Upper lobe of right lung (tissue), 1 donor: ENCODE results near the gene SERTAD1. TPM values are rescaled to one million over a fixed set of nuclear protein-coding genes. Genes with fewer than 3 reads are reported as not detected.
A peak's percentile ranks its signal among the peaks of the same experiment; 100 is the strongest.

Source experiments
- ATAC-seq: fragments of 200-7000 bp; cut with Tn5 transposase; one replicate; pipeline ENCODE4 v1.9.1; 2020; ENCODE audit warnings: mild to moderate bottlenecking, moderate library complexity
- DNase-seq: peaks from one replicate; pipeline ENCODE4 v3.0.0-alpha.2; 2020
- H3K27ac ChIP-seq: fragments of 200-600 bp; one replicate; pipeline ENCODE4 v1.8.0; 2022
- H3K27me3 ChIP-seq: fragments of 200-600 bp; one replicate; pipeline ENCODE4 v1.8.0; 2022; ENCODE audit warnings: mild to moderate bottlenecking
- H3K36me3 ChIP-seq: fragments of 200-600 bp; one replicate; pipeline ENCODE4 v1.8.0; 2022
- H3K4me1 ChIP-seq: fragments of 200-600 bp; one replicate; pipeline ENCODE4 v1.8.0; 2022
- H3K4me3 ChIP-seq: fragments of 200-600 bp; one replicate; pipeline ENCODE4 v1.8.0; 2022; ENCODE audit warnings: mild to moderate bottlenecking
- H3K9me3 ChIP-seq: fragments of 200-600 bp; one replicate; pipeline ENCODE4 v1.8.0; 2022
- CTCF ChIP-seq: fragments of 200-600 bp; IDR thresholded peaks from one replicate; pipeline ENCODE4 v1.8.0; 2022; ENCODE audit warnings: antibody characterized with exemption
- intact Hi-C: fragments of 100-400 bp; cut with DNase I; formaldehyde crosslinking; loops from one replicate; pipeline ENCODE4 v1.11.0; 2022
- total RNA-seq: library from RNA; stranded (reverse); fragmentation: NEBNext Ultra II Directional; extraction: Animal tissue kit (Norgen Biotek cat#: 25700); gene quantifications from one replicate; pipeline ENCODE4 v1.2.1, GENCODE V29; 2021
- donor health status: DM: no; HTN: yes; CAD: no; lungs with severe emphysema.

Gene SERTAD1
- total RNA-seq, 1 donor from 2014 or later: 22.1 TPM

GRCh38 chr19:40466985-40467734 lies 41.4 kb upstream of the SERTAD1 start, which contains the start of gene SPTBN4:
Gene SPTBN4 (plus strand): TSS chr19:40467001. CDS start chr19:40472622, 5,621 bp downstream.
- Histone ChIP-seq H3K9me3 (no peaks in the 10 kb centered on the region), H3K4me1 (peaks cover 33% of the 10 kb centered on the region), H3K36me3 (no peaks in the 10 kb centered on the region), H3K27me3 (peaks cover 5% of the 10 kb centered on the region), H3K27ac (no peak within 1 kb of the TSS), H3K4me3 (peak within 1 kb of the TSS; percentile 87)
- DNase-seq (peak; percentile 72), ATAC-seq (no peak)
- TF ChIP-seq CTCF: no peak
- intact Hi-C loops: no loop called here

GRCh38 chr19:40466219-40466984 lies 40.6 kb upstream of the SERTAD1 start:
- intact Hi-C loops: no loop called here
- Histone ChIP-seq H3K4me3 (peak overlapping the region; percentile 87), H3K36me3 (no peaks in the 10 kb centered on the region), H3K27me3 (peaks cover 5% of the 10 kb centered on the region), H3K9me3 (no peaks in the 10 kb centered on the region), H3K4me1 (peaks cover 41% of the 10 kb centered on the region), H3K27ac (no peak overlapping the region)
- TF ChIP-seq CTCF: no peak
- ATAC-seq (no peak), DNase-seq (peak; percentile 82)

GRCh38 chr19:40465557-40466218 lies 39.9 kb upstream of the SERTAD1 start, which contains the start of gene BLVRB:
Gene BLVRB (minus strand): TSS chr19:40465745. CDS start chr19:40465688, 57 bp downstream.
- peaks cover 5% of the 10 kb centered on the region for H3K27me3 ChIP-seq
- peak within 1 kb of the TSS; percentile 97 for H3K27ac ChIP-seq
- no peaks in the 10 kb centered on the region for H3K36me3 ChIP-seq
- DNase-seq (peak; percentile 100), ATAC-seq (peak; percentile 92)
- no peaks in the 10 kb centered on the region for H3K9me3 ChIP-seq
- peaks cover 42% of the 10 kb centered on the region for H3K4me1 ChIP-seq
- intact Hi-C loops: no loop called here
- peak within 1 kb of the TSS; percentile 87 for H3K4me3 ChIP-seq
- no peak for TF ChIP-seq CTCF

GRCh38 chr19:40465025-40465556 lies 39.3 kb upstream of the SERTAD1 start:
- H3K36me3 ChIP-seq: no peaks in the 10 kb centered on the region
- peak overlapping the region; percentile 87 for H3K4me3 ChIP-seq
- DNase-seq (no peak), ATAC-seq (peak; percentile 5)
- H3K4me1 ChIP-seq: peaks cover 42% of the 10 kb centered on the region
- peak overlapping the region; percentile 97 for H3K27ac ChIP-seq
- H3K9me3 ChIP-seq: no peaks in the 10 kb centered on the region
- TF ChIP-seq CTCF: no peak
- H3K27me3 ChIP-seq: peaks cover 5% of the 10 kb centered on the region
- intact Hi-C loops: no loop called here
